C4-2B (cell line): Measurements from ENCODE around the gene FANCE.

Source experiments
- H3K27ac ChIP-seq: fragments of 450-650 bp; 2 replicates; pipeline ENCODE4 v1.5.1; 2017
- CTCF ChIP-seq: fragments of 450-650 bp; conservative IDR thresholded peaks from 2 replicates; pipeline ENCODE4 v1.5.1; 2017; ENCODE audit warnings: mild to moderate bottlenecking
- ZFX ChIP-seq: fragments of 450-650 bp; IDR thresholded peaks from 2 replicates; pipeline ENCODE4 v1.6.1; 2017

FANCE gene

DNA sequence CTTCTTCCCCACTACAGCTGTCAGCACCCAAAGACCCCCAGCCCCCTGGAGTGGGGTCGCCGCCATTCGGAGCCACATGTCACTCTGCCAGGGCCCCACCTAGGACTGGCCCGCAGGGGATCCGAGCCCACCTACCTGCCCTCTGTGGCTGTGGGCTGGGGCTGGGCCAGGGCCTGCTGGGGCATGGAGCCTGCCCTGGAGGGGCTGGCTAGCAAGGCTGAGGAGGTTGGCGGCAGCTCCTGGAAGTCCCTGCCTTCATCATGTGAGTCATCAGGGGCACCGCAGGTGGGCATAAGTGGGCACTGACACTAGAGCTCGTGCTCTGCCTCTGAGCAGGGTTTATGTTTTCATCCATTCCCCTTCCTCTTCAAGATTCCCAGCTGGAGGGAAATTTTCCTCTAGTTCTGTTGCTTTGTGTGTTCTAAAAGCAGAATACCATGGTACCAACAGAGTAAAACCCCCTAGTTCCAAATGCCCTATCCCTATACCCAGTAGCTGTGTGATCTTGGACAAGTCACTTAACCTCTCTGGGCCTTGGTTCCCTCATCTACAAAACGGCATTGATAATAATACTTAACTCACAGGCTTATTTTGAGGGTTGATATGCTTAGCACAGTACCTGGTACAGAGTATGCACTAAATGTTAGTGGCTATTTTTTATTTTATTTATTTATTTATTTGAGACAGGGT, 8.7 kb upstream of the FANCE start:
- H3K27ac ChIP-seq, result no peak overlapping the region
- TF ChIP-seq CTCF (no peak), ZFX (no peak)

DNA sequence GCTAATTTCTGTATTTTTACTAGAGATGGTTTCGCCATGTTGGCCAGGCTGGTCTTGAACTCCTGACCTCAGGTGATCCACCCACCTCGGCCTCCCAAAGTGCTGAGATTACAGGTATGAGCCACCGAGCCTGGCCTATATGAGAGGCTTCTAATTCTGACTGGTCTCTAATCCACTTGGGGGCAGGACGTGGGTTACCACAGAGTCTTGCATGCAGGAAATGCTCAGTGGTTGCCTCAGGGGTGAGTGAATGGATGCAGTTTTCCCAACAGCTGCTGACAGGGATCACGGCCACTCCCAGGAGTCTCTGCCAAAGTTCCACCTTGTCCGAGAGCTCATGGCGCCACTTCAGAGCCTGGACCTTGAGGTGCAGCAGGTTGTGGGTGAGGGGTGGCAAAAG, 6.4 kb upstream of the FANCE start:
- TF ChIP-seq CTCF, result no peak
- no peak for TF ChIP-seq ZFX
- no peak overlapping the region for H3K27ac ChIP-seq

DNA sequence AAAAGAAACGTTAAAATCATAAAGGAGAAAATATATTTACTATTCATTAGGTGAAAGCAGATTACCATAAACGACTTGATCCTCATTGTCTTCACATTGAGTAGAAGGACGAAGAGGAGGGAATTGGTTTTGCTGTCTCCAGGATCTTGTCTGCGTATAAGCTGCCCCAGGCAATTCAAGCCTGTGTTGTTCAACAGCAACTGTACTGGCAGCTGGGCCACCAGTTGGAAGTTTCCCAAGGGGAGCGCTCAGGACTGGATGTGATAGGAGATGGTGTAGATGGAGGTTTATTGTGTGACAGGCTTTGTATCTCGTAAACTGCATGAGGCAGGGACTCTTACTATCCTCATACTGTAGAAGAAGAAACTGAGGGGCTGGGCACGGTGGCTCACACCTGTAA, 3.9 kb upstream of the FANCE start:
- no peak for TF ChIP-seq CTCF
- TF ChIP-seq ZFX, result no peak
- no peak overlapping the region for H3K27ac ChIP-seq

- H3K27ac ChIP-seq, result no peak overlapping the region
- TF ChIP-seq CTCF (peak; percentile 81), ZFX (no peak)
Measured at GRCh38 chr6:35449287-35449881, 2.8 kb upstream of the FANCE start.

DNA sequence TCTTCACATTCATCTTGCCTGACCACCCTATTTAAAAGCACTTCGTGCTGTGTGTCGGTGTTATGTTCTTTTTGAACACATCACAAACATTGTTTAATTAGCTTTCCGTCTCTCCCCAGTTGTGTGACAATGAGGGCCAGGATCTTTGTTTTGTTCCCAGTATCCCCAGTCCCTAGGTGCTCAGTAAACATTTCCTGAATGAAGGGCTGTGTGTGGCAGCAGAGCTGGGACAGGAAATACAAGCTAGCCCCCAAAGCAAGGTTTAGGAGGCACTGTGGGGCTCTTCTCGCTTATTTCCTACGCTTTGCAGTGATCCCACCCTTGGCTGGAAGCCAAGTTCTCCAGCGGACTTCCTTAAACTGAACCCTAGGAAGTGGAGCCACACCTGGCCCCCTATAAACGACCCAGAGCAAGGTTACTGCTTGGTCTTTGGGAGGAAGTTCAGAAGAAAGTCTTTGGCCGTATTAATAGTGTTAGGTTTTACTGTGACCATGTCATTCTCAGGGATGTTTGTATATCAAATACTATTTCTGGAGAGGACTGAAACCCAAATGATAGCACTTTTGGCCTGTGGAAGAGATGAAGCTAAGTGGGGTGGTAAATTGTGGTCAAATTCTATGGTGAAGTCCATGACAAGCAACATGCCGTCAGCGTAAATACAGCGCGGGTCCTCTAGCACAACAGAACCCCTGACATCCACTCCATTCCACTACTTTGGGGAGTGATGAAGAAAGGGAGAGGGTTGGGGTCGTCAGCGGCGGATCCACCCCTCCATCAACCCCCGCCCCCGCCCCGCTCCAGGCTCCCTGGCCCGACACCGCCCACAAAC, 570 bp upstream of the FANCE start:
- TF ChIP-seq ZFX (no peak), CTCF (no peak)
- H3K27ac ChIP-seq, result no peak overlapping the region; the same call in 1 of the 2 replicates

DNA sequence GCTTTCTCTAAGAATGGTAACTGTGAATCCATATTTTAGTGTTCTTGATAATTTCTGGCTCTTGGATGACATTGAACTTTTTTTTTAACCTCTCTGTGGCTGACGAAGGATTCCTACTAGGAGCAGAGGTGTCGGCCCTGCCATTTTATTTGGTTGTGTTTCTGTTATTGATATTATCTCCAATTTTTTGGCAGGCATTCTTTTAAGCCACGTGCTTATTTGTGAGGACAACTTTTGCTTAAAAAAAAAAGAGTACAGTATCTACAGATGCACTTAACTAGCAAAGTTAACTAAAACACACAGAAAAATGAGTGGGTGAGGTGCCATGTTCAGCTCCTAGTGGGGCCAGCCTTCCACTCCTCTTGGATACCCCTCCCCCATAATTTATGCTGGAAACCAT, 1.1 kb downstream of the FANCE start:
- TF ChIP-seq CTCF (no peak), ZFX (no peak)
- no peak overlapping the region for H3K27ac ChIP-seq
